Hepatocyte (in vitro differentiated cells): ENCODE measurements around the gene MPI. TPM values are rescaled to one million over a fixed set of nuclear protein-coding genes. Genes with fewer than 3 reads are reported as not detected.

ENCODE experiments used
- DNase-seq: peaks from one replicate; pipeline ENCODE4 v3.0.0-alpha.2; 2016; ENCODE audit warnings: low spot score
- H2AFZ ChIP-seq: fragments of 200-600 bp; sonication (generic); 2 replicates; pipeline ENCODE4 v1.6.0; 2016; ENCODE audit warnings: antibody characterized with exemption, mild to moderate bottlenecking
- H3K27ac ChIP-seq: fragments of 200-600 bp; sonication (generic); 2 replicates; pipeline ENCODE4 v1.5.1; 2016; ENCODE audit warnings: mild to moderate bottlenecking
- H3K27me3 ChIP-seq: fragments of 200-600 bp; sonication (generic); 2 replicates; pipeline ENCODE4 v1.6.1; 2016
- H3K36me3 ChIP-seq: fragments of 200-600 bp; sonication (generic); replicated peaks from 2 replicates; pipeline ENCODE4 v1.5.1; 2016; ENCODE audit warnings: low read depth; ENCODE audit not compliant: insufficient read depth
- H3K4me1 ChIP-seq: fragments of 200-600 bp; sonication (generic); 2 replicates; pipeline ENCODE4 v1.5.1; 2016; ENCODE audit warnings: mild to moderate bottlenecking, moderate library complexity; ENCODE audit not compliant: insufficient read depth
- H3K4me2 ChIP-seq: fragments of 200-600 bp; sonication (generic); 2 replicates; pipeline ENCODE4 v1.6.0; 2016
- H3K4me3 ChIP-seq: fragments of 200-600 bp; sonication (generic); 2 replicates; pipeline ENCODE4 v1.5.1; 2016; ENCODE audit warnings: mild to moderate bottlenecking
- H3K79me2 ChIP-seq: fragments of 200-600 bp; sonication (generic); 2 replicates; pipeline ENCODE4 v1.6.0; 2017; ENCODE audit warnings: mild to moderate bottlenecking
- H3K9me2 ChIP-seq: fragments of 200-600 bp; sonication (generic); replicated peaks from 2 replicates; pipeline ENCODE4 v1.6.0; 2017; ENCODE audit warnings: mild to moderate bottlenecking; ENCODE audit not compliant: insufficient read depth
- H3K9me3 ChIP-seq: fragments of 200-600 bp; sonication (generic); 2 replicates; pipeline ENCODE4 v1.5.1; 2016; ENCODE audit warnings: low read depth, mild to moderate bottlenecking
- H4K20me1 ChIP-seq: fragments of 200-600 bp; sonication (generic); 2 replicates; pipeline ENCODE4 v1.6.0; 2016; ENCODE audit warnings: mild to moderate bottlenecking; ENCODE audit not compliant: insufficient read depth, poor library complexity, severe bottlenecking
- CTCF ChIP-seq: fragments of 200-600 bp; sonication (generic); IDR thresholded peaks from 2 replicates; pipeline ENCODE4 v1.5.1; 2016; ENCODE audit warnings: antibody characterized with exemption, mild to moderate bottlenecking; ENCODE audit not compliant: poor library complexity
- EZH2 ChIP-seq: fragments of 200-600 bp; sonication (generic); IDR thresholded peaks from 2 replicates; pipeline ENCODE4 v1.6.1; 2016; ENCODE audit warnings: antibody characterized with exemption, mild to moderate bottlenecking, borderline replicate concordance
- EZH2phosphoT487 ChIP-seq: fragments of 200-600 bp; sonication (generic); IDR thresholded peaks from one replicate; pipeline ENCODE4 v1.6.1; 2018; ENCODE audit warnings: antibody characterized with exemption, mild to moderate bottlenecking, low read depth, moderate library complexity; ENCODE audit not compliant: unreplicated experiment, severe bottlenecking
- WGBS: methylation state at CpG from one replicate; pipeline ENCODE4 v1.1.6; 2016; ENCODE audit warnings: low lambda C conversion rate; ENCODE audit errors: missing lambda C conversion rate; 5-methylcytosine and 5-hydroxymethylcytosine counted together
- polyA plus RNA-seq: library from polyadenylated mRNA; unstranded; fragments of >200 nt; fragmentation: Nextera tagmentation; extraction: Ambion mirVana; gene quantifications from 2 replicates; pipeline ENCODE4 v1.2.1, GENCODE V29; 2016
- total RNA-seq: library from RNA; depleted of rRNA; stranded (reverse); fragments of >200 nt; gene quantifications from 2 replicates; pipeline ENCODE4 v1.2.3, GENCODE V29; 2014

The MPI gene
- total and polyA plus RNA-seq, 2 experiments from 2014 or later = 32.8 to 41.1 TPM

- no peaks in the 10 kb centered on the region for H3K27me3 ChIP-seq
- peaks cover 65% of the 10 kb centered on the region for H3K4me1 ChIP-seq
- H3K9me3 ChIP-seq = no peaks in the 10 kb centered on the region
- peaks cover 67% of the 10 kb centered on the region for H3K79me2 ChIP-seq
- TF ChIP-seq EZH2 (no peak), EZH2phosphoT487 (no peak), CTCF (no peak)
- H3K4me3 ChIP-seq = no peak overlapping the region
- H3K4me2 ChIP-seq = peak overlapping the region; percentile 91
- no peaks in the 10 kb centered on the region for H3K9me2 ChIP-seq
- DNase-seq = peak; percentile 49
- H3K27ac ChIP-seq = peak overlapping the region; percentile 98
- 43% methylated on average over 6 of the region's 6 CpGs for WGBS
- H3K36me3 ChIP-seq = no peaks in the 10 kb centered on the region
- H2AFZ ChIP-seq = no peak overlapping the region
- H4K20me1 ChIP-seq = peaks cover 43% of the 10 kb centered on the region
These were observed 19.2 kb upstream of the MPI start for GRCh38 chr15:74870436-74871215.

GRCh38 chr15:74872702-74873035, 17.2 kb upstream of the MPI start:
- H2AFZ ChIP-seq = no peak overlapping the region
- H3K79me2 ChIP-seq = peaks cover 48% of the 10 kb centered on the region
- no peaks in the 10 kb centered on the region for H3K9me3 ChIP-seq
- DNase-seq = no peak
- no peaks in the 10 kb centered on the region for H3K9me2 ChIP-seq
- peak overlapping the region; percentile 84 for H3K4me3 ChIP-seq
- peaks cover 32% of the 10 kb centered on the region for H4K20me1 ChIP-seq
- TF ChIP-seq EZH2 = no peak
- no peak for TF ChIP-seq EZH2phosphoT487
- TF ChIP-seq CTCF = no peak
- peaks cover 46% of the 10 kb centered on the region for H3K4me1 ChIP-seq
- H3K36me3 ChIP-seq = no peaks in the 10 kb centered on the region
- H3K4me2 ChIP-seq = peak overlapping the region; percentile 91
- 2% methylated on average over 11 of the region's 11 CpGs for WGBS
- no peaks in the 10 kb centered on the region for H3K27me3 ChIP-seq
- H3K27ac ChIP-seq = peak overlapping the region; percentile 98

GRCh38 chr15:74873036-74873755, 16.6 kb upstream of the MPI start, which contains the start of gene SCAMP2:
SCAMP2 (minus strand) TSS chr15:74873365; CDS start chr15:74873255, 110 bp downstream.
- peak within 1 kb of the TSS; percentile 91 for H3K4me2 ChIP-seq
- H3K27me3 ChIP-seq = no peaks in the 10 kb centered on the region
- peak within 1 kb of the TSS; percentile 84 for H3K4me3 ChIP-seq
- DNase-seq = peak; percentile 96
- no peaks in the 10 kb centered on the region for H3K36me3 ChIP-seq
- H3K79me2 ChIP-seq = peaks cover 43% of the 10 kb centered on the region
- TF ChIP-seq EZH2phosphoT487 (no peak), EZH2 (no peak), CTCF (no peak)
- H3K9me2 ChIP-seq = no peaks in the 10 kb centered on the region
- H3K27ac ChIP-seq = peak within 1 kb of the TSS; percentile 98
- peak within 1 kb of the TSS; percentile 95 for H2AFZ ChIP-seq
- H3K4me1 ChIP-seq = peaks cover 41% of the 10 kb centered on the region
- no peaks in the 10 kb centered on the region for H3K9me3 ChIP-seq
- WGBS = 2% methylated on average over 29 of the region's 52 CpGs
- peaks cover 27% of the 10 kb centered on the region for H4K20me1 ChIP-seq
